Peyer's patch (tissue), 4 donors: ENCODE results near the gene FOXRED1. TPM values are rescaled to one million over a fixed set of nuclear protein-coding genes. Genes with fewer than 3 reads are reported as not detected.
A peak's percentile ranks its signal among the peaks of the same experiment; 100 is the strongest.

Experiments
- DNase-seq, 3 donors: peaks; one replicate each; pipeline ENCODE4 v3.0.0-alpha.2; 2017 to 2019
- H3K27ac ChIP-seq, 4 donors: fragments of 200-600 bp; sonication (generic); one replicate each; pipeline ENCODE4 v1.5.1; 2016 to 2019
- H3K27me3 ChIP-seq, 2 donors: fragments of 200-600 bp; sonication (generic); one replicate each; pipeline ENCODE4 v1.5.1; 2019
- H3K36me3 ChIP-seq, 3 donors: fragments of 200-600 bp; sonication (generic); one replicate each; pipeline ENCODE4 v1.5.1; 2016 to 2019
- H3K4me1 ChIP-seq, 4 donors: fragments of 200-600 bp; sonication (generic); one replicate each; pipeline ENCODE4 v1.5.1; 2016 to 2019
- H3K4me3 ChIP-seq, 4 donors: fragments of 200-600 bp; sonication (generic); 1 replicate in 3 of 4; 2 replicates in 1 of 4; pipeline ENCODE4 v1.5.1; 2016 to 2019; ENCODE audit warnings: mild to moderate bottlenecking in 1 of 4
- H3K9me3 ChIP-seq, 4 donors: fragments of 200-600 bp; sonication (generic); one replicate each; pipeline ENCODE4 v1.5.1; 2016 to 2019; ENCODE audit warnings: mild to moderate bottlenecking in 1 of 4
- POLR2A ChIP-seq, 2 donors: fragments of 450-650 bp; IDR thresholded peaks; one replicate each; pipeline ENCODE4 v1.5.1; 2017; ENCODE audit warnings: antibody characterized with exemption in 2 of 2, mild to moderate bottlenecking in 2 of 2, moderate library complexity in 2 of 2
- total RNA-seq, 4 donors: library from RNA; depleted of rRNA; stranded (reverse); fragments of >200 nt; gene quantifications; one replicate each; pipeline ENCODE4 v1.1.0, GENCODE V29; 2016
- TF ChIP-seq, protein P1 (sequence below), 6 experiments: fragments of 450-650 bp in 4 of 6; fragments of 200-600 bp in 2 of 6; sonication (generic) in 1 of 6; IDR thresholded peaks; one replicate each; pipeline ENCODE4 v1.5.1; 2017 to 2019; ENCODE audit warnings: antibody characterized with exemption in 6 of 6, mild to moderate bottlenecking in 3 of 6, moderate library complexity in 1 of 6

The FOXRED1 gene
- total RNA-seq, 4 donors from 2014 or later: 15.9 to 47.9 (median 22.9) TPM

DNA sequence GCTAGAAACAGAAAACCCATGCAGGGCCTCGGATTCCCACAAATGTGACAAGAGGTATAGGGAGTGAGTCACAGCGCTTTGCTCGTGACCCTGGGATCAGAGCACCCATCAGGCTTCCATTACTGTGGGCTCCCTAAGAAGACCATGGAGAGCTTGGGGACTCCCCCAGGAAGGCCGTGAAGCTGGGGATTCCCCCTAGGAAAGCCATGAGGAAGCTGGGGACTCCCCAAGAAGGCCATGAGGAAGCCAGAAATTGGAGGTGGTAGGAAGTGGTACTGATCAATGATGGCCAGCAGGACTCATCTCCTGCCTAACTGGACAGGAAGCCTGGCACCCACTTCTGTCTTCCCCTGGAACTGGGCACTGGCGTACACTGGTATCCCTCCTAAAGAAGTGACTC lies 24.8 kb downstream of the FOXRED1 start:
- TF ChIP-seq, protein P1, sequence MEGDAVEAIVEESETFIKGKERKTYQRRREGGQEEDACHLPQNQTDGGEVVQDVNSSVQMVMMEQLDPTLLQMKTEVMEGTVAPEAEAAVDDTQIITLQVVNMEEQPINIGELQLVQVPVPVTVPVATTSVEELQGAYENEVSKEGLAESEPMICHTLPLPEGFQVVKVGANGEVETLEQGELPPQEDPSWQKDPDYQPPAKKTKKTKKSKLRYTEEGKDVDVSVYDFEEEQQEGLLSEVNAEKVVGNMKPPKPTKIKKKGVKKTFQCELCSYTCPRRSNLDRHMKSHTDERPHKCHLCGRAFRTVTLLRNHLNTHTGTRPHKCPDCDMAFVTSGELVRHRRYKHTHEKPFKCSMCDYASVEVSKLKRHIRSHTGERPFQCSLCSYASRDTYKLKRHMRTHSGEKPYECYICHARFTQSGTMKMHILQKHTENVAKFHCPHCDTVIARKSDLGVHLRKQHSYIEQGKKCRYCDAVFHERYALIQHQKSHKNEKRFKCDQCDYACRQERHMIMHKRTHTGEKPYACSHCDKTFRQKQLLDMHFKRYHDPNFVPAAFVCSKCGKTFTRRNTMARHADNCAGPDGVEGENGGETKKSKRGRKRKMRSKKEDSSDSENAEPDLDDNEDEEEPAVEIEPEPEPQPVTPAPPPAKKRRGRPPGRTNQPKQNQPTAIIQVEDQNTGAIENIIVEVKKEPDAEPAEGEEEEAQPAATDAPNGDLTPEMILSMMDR (IDR thresholded peaks at IDR 0.05): no peak
- TF ChIP-seq POLR2A (IDR thresholded peaks at IDR 0.05): no peak
- H3K36me3 ChIP-seq: peaks cover 0 to 57% (median 0%) of the 10 kb centered on the region in 3 donors

DNA sequence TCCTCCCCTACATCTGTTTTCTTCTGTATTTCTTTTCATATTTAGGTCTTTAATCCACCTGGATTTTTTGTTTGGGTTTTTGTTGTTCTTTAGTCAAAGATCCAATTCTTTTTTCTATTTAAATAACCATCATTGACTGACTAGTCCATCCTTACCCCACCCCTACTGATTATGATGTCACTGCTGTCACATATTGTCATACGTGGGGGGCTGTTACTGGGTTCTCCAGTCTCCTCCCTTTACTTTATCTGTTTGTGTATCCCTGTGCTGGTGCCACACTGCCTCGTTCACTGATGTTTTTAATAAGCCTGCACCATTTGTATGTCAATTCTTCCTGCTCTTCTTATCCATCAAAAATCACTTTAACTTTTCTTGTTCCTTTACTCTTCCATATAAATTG lies 28.1 kb downstream of the FOXRED1 start:
- TF ChIP-seq, protein P1 (IDR thresholded peaks at IDR 0.05): no peak
- TF ChIP-seq POLR2A (IDR thresholded peaks at IDR 0.05): no peak
- peaks cover 0 to 30% (median 0%) of the 10 kb centered on the region in 3 donors for H3K36me3 ChIP-seq

More for the DNA sequence above, 24.8 kb downstream of the FOXRED1 start:
- Histone ChIP-seq H3K9me3 (no peaks in the 10 kb centered on the region), H3K4me3 (no peak overlapping the region), H3K4me1 (no peaks in the 10 kb centered on the region), H3K27ac (no peak overlapping the region), H3K27me3 (no peaks in the 10 kb centered on the region)
- no peak for DNase-seq

DNA sequence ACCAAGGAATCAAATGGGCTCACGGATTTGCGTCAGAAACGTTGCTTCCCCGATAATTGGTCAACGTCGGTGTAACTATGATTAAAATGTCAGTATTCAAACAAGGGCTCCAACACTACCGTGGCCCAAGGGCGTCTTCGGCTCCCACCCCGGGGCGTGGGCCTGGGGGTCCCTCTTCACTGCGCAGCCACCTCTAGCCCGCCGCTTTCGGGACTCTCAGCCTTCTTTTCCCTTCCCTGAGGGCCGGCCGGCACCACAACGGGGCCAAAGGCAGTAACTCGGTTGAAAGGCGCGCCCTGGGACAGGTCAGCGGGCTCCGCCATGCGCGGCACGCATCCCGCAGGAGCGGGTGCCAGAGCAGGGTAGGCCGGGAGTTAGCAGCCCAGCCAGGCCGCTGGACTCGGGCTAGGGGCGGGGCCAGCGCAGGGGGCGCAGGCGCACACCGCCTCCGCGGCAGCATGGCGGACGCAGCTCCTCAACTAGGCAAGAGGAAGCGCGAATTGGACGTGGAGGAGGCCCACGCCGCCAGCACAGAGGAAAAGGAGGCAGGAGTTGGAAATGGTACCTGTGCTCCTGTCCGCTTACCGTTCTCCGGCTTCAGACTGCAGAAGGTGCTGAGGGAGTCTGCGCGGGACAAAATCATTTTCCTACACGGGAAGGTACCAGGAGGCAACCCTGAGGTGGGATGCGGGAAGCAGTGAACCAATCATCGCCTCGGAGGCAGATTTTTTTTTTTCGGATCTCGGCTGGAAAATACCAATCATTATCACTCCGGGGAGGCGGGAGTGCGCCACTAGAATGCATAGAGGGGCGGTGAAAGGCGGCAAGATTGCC lies 34.9 kb downstream of the FOXRED1 start, which contains the start of gene DCPS:
TSS of gene DCPS (plus strand) at position 438 of the 834 bp plus-strand sequence. CDS start at position 459, 21 bp downstream.
- DNase-seq: peak; percentile 81 to 94 (median 93)
- H3K36me3 ChIP-seq: no peaks in the 10 kb centered on the region
- peaks cover 0 to 10% (median 0%) of the 10 kb centered on the region in 4 donors for H3K4me1 ChIP-seq
- TF ChIP-seq POLR2A (IDR thresholded peaks at IDR 0.05): peak; percentile 51 to 77
- TF ChIP-seq, protein P1 (IDR thresholded peaks at IDR 0.05): no peak
- no peaks in the 10 kb centered on the region for H3K27me3 ChIP-seq
- peak within 1 kb of the TSS; percentile 82 to 90 (median 88) for H3K27ac ChIP-seq
- no peaks in the 10 kb centered on the region for H3K9me3 ChIP-seq
- H3K4me3 ChIP-seq: peak within 1 kb of the TSS; percentile 57 to 81 (median 69)

More for the DNA sequence above, 28.1 kb downstream of the FOXRED1 start:
- H3K4me3 ChIP-seq: no peak overlapping the region
- no peak for DNase-seq
- H3K9me3 ChIP-seq: no peaks in the 10 kb centered on the region
- H3K27ac ChIP-seq: no peak overlapping the region
- no peaks in the 10 kb centered on the region for H3K27me3 ChIP-seq
- no peaks in the 10 kb centered on the region for H3K4me1 ChIP-seq

DNA sequence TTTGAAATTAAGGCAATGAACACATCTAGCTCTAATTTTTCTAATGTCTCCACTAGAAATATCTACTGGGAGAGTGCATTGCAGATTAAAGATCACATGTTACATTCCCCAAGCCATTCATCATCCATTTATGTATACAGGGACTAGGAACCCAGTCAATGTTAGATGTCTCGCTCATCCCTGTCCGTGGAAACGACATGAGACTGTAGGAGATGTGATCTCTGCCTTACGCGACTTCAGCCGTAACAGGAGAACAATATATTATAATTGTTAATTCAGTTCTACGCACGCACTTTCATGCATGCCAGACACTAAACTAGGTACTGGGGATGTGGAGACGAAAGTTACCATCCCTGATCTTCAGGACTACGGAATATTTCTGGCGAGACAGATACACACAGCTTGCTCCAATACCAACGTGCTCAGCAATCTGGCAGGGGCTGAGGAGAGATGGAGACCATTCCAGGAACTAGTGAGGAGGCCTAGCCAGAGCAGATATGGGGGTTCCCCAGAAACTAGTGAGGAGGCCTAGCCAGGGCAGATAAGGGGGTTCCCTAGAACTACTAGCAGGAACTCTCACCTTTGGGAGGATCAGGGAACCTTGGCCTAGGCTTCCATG lies 35.6 kb downstream of the FOXRED1 start:
- H3K27me3 ChIP-seq: no peaks in the 10 kb centered on the region
- peak overlapping the region; percentile 57 to 81 (median 69) for H3K4me3 ChIP-seq
- H3K9me3 ChIP-seq: no peaks in the 10 kb centered on the region
- peak overlapping the region; percentile 82 to 90 (median 88) for H3K27ac ChIP-seq
- no peak for TF ChIP-seq POLR2A (IDR thresholded peaks at IDR 0.05)
- TF ChIP-seq, protein P1 (IDR thresholded peaks at IDR 0.05): no peak
- peaks cover 0 to 10% (median 0%) of the 10 kb centered on the region in 4 donors for H3K4me1 ChIP-seq
- peak in 1 of 3 donors; percentile 5 for DNase-seq
- no peaks in the 10 kb centered on the region for H3K36me3 ChIP-seq

DNA sequence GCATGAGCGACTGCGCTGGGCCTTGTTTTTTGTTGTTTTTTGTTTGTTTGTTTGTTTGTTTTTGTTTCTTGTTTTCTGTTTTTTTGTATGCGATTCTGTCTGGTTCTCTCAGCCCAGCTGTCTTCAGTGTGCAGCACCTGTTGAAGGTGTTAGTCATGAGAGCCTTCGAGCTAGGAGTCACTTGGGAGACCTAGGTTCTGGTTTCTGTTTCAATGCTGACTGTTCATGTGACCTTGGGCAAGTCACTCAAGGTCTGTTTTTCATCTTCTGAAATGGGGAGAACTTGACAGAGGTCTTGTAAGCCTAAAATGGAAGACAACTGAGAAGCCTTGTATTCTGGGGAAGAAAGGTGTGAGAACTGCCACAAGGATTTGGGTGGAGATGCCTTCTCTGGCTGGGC lies 36.7 kb downstream of the FOXRED1 start:
- Histone ChIP-seq H3K9me3 (no peaks in the 10 kb centered on the region), H3K4me3 (no peak overlapping the region), H3K4me1 (peaks cover 0 to 12% (median 0%) of the 10 kb centered on the region in 4 donors), H3K27ac (no peak overlapping the region), H3K36me3 (no peaks in the 10 kb centered on the region), H3K27me3 (no peaks in the 10 kb centered on the region)
- TF ChIP-seq, protein P1 (IDR thresholded peaks at IDR 0.05): no peak
- no peak for TF ChIP-seq POLR2A (IDR thresholded peaks at IDR 0.05)
- peak in 1 of 3 donors; percentile 3 for DNase-seq
